Ovary (tissue), 9 donors: ENCODE data around the gene UBLCP1. TPM values are rescaled to one million over a fixed set of nuclear protein-coding genes. Genes with fewer than 3 reads are reported as not detected.
"Not testable (repeated sequence)": the region's sequence is repeated elsewhere in the genome, so short reads cannot be mapped to it uniquely, and the experiment has no call there.

Experiments
- DNase-seq, 5 donors: peaks; one replicate each; pipeline ENCODE4 v3.0.0-alpha.2; 2019 to 2020
- H3K27ac ChIP-seq, 2 donors: fragments of 200-600 bp; one replicate each; pipeline versions ENCODE4 v1.5.1 to v1.8.0; 2019 to 2022
- H3K27me3 ChIP-seq: fragments of 200-600 bp; one replicate; pipeline ENCODE4 v1.8.0; 2022
- H3K36me3 ChIP-seq: fragments of 200-600 bp; sonication (generic); one replicate; pipeline ENCODE4 v1.5.1; 2019
- H3K4me1 ChIP-seq: one replicate; pipeline ENCODE4 v1.8.1; 2013; ENCODE audit warnings: mild to moderate bottlenecking, moderate library complexity; ENCODE audit not compliant: insufficient read depth
- H3K4me3 ChIP-seq: fragments of 200-600 bp; sonication (generic); one replicate; pipeline ENCODE4 v1.5.1; 2017
- H3K9me3 ChIP-seq, 2 donors: fragments of 200-600 bp in 1 of 2; sonication (generic) in 1 of 2; one replicate each; pipeline versions ENCODE4 v1.5.1 to v1.8.1; 2013 to 2019; ENCODE audit warnings: mild to moderate bottlenecking in 1 of 2, moderate library complexity in 1 of 2
- EP300 ChIP-seq: sonication (generic); formaldehyde crosslinking; IDR thresholded peaks from one replicate; pipeline ENCODE4 v1.6.1; 2017; ENCODE audit warnings: antibody characterized with exemption
- POLR2A ChIP-seq: fragments of 450-650 bp; IDR thresholded peaks from one replicate; pipeline ENCODE4 v1.6.1; 2017; ENCODE audit warnings: antibody characterized with exemption, mild to moderate bottlenecking, moderate library complexity
- WGBS, 3 donors: extraction: QIAGEN DNeasy Blood & Tissue Kit in 1 of 3; methylation state at CpG; one replicate each; pipeline versions ENCODE4 v1.1.5 to v1.1.7; 2013 to 2017; 5-methylcytosine and 5-hydroxymethylcytosine counted together
- intact Hi-C, 4 donors: fragments of 100-400 bp; cut with DNase I; formaldehyde crosslinking; loops; one replicate each; pipeline versions ENCODE4 v1.11.0 to v1.15.1; 2022 to 2023
- polyA plus RNA-seq, 2 donors: library from polyadenylated mRNA; stranded (reverse); fragments of 200-250 nt in 1 of 2; fragments of 350-450 nt in 1 of 2; fragmentation: Illumina TruSeq in 1 of 2; extraction: RNeasy Lipid Tissue Mini Kit (QIAGEN cat#74804) in 1 of 2; gene quantifications; one replicate each; pipeline ENCODE4 v1.2.3, GENCODE V29; 2013 to 2014
- total RNA-seq, 7 donors: library from RNA; depleted of rRNA in 2 of 7; stranded (reverse); fragments of >200 nt in 2 of 7; fragmentation: NEBNext Ultra II Directional in 3 of 7; extraction: Animal tissue kit (Norgen Biotek cat#: 25700) in 3 of 7; gene quantifications; one replicate each; pipeline versions ENCODE4 v1.1.0 to v1.2.4, GENCODE V29; 2016 to 2023
- TF ChIP-seq, protein P1 (sequence below), 3 donors: fragments of 450-650 bp in 2 of 3; fragments of 200-600 bp in 1 of 3; IDR thresholded peaks; one replicate each; pipeline versions ENCODE4 v1.5.1 to v1.8.0; 2016 to 2022; ENCODE audit warnings: antibody characterized with exemption in 3 of 3, mild to moderate bottlenecking in 1 of 3
- donor health status: DM: no; HTN: no; CAD: no; lungs with moderate emphysema.
- donor health status: DM: no; HTN: no; CAD: no.
- donor health status: Bipolar disorder and iron deficiency.
- donor health status: DM: yes; HTN: yes; CAD: no.
- donor health status: DM: no; HTN: no; CAD: no.
- donor health status: DM: yes; HTN: yes; CAD: no.

UBLCP1 gene
- total and polyA plus RNA-seq, 9 donors: 15.0 to 32.3 (median 19.0) TPM

DNA sequence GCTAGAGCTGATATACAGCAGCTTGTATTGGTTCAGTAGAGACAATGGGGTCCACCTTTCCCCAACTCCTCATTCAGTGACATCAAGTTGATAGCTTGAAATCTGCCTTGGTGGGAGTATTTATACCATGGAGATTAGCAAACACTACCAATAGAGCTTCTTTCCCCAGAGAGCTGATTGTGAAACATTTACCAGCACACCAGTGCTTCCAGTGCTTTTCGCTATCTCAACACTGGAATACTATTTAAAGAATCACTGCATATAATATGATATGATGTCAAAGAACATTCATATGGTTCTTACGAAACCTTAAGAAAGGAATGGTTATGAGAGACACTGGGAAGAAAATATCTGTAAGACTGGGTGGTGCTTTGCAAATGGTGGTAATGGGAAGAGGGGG is 31.9 kb upstream of the UBLCP1 start:
- Histone ChIP-seq H3K4me1 (no peaks in the 10 kb centered on the region), H3K9me3 (no peaks in the 10 kb centered on the region), H3K4me3 (no peak overlapping the region), H3K36me3 (no peaks in the 10 kb centered on the region), H3K27me3 (no peaks in the 10 kb centered on the region), H3K27ac (no peak overlapping the region)
- DNase-seq: no peak
- TF ChIP-seq EP300 (no peak), POLR2A (no peak)
- TF ChIP-seq, protein P1, sequence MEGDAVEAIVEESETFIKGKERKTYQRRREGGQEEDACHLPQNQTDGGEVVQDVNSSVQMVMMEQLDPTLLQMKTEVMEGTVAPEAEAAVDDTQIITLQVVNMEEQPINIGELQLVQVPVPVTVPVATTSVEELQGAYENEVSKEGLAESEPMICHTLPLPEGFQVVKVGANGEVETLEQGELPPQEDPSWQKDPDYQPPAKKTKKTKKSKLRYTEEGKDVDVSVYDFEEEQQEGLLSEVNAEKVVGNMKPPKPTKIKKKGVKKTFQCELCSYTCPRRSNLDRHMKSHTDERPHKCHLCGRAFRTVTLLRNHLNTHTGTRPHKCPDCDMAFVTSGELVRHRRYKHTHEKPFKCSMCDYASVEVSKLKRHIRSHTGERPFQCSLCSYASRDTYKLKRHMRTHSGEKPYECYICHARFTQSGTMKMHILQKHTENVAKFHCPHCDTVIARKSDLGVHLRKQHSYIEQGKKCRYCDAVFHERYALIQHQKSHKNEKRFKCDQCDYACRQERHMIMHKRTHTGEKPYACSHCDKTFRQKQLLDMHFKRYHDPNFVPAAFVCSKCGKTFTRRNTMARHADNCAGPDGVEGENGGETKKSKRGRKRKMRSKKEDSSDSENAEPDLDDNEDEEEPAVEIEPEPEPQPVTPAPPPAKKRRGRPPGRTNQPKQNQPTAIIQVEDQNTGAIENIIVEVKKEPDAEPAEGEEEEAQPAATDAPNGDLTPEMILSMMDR (IDR thresholded peaks at IDR 0.05): no peak
- WGBS, 3 donors: 81 to 92% (median 88%) methylated on average over 2 of the region's 2 CpGs
- intact Hi-C loops: no loop called here

DNA sequence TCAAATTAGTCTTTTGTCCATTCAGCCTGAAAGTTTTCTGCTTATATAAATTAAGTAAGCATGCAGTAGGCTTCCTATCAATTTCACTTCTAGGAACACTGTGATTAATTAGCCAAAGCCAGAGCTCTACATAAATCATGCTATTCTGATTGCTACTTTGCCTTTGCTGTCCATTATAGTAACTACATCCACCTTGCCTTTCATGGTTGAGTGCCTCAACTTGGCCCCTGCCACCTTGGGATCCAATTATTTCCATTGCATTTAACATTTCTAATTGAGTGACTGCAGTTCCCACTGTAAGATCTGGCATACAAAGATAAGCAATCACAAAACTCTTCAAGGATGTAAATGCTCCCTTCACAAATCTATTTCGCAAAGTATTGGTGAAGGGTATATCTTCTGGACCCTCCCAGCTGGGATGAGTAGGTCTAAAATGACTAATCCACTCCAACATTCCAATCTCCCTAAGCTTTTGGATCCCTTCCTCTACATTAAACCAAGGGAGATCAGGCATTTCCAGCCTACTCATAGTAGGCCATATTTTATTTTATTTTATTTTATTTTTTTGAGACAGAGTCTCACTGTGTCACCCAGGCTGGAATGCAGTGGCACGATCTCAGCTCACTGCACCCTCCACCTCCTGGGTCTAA is 27.1 kb upstream of the UBLCP1 start:
- H3K36me3 ChIP-seq, H3K9me3 ChIP-seq, intact Hi-C loops, H3K27me3 ChIP-seq, H3K4me1 ChIP-seq, DNase-seq, H3K4me3 ChIP-seq, H3K27ac ChIP-seq: not testable (repeated sequence)
- 86 to 92% (median 91%) methylated on average over 2 of the region's 2 CpGs for WGBS, 3 donors

DNA sequence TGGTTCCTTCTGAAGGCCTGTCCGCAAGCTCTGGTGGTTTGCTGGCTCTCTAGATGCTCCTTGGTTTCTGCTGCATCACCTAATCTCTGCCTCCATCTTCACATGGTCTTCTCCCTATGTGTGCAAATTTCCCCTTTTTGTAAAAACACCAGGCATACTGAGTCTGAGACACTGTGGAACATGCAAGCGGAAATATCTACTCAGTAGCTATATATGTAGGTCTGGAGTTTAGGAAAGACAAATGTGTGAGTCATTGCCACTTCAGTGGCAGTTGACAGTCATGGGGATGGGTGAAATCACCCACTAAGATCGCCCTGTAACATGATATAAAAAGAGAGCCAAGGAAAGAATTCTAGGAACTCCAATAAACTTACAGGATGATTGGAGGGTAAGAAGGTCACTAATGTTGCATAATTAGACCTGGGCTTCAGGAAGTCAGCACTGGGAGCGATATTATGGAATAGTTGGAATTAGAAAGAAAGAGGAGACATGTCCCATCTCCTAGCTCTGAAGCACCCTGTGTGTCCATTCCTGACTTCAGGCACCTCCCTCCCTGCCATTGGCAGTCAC is 22.7 kb upstream of the UBLCP1 start:
- Histone ChIP-seq H3K27me3 (no peaks in the 10 kb centered on the region), H3K4me3 (no peak overlapping the region), H3K27ac (no peak overlapping the region), H3K36me3 (no peaks in the 10 kb centered on the region), H3K4me1 (no peaks in the 10 kb centered on the region), H3K9me3 (no peaks in the 10 kb centered on the region)
- no peak for DNase-seq
- 76 to 77% (median 76%) methylated on average over 4 of the region's 4 CpGs for WGBS, 3 donors
- no peak for TF ChIP-seq EP300
- intact Hi-C loops: no loop called here

DNA sequence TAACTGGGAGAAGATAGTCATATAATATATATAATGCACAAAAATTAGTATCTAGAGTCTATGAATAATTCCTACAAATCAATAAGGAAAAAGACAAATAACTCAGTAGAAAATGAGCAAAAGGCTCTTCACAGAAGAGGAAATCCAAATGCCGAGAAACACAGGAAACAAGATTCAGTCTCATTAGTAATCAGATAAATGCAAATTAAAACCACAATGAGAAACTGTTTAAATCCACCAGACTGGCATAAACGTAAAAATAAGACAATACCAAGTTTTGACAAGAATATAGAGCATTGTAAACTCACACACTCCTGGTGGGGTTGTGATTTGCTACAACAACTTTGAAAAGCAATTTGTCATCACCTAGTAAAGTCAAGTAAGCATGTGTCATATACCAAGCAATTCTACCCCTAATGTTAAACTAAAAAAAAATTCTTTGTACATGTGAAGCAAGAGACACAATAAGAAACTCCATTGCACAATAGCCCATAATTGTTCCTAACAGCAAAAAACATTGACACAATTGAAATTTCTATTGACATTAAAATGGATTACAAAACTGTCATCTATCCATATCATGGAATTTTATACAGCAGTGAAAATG is 21.0 kb upstream of the UBLCP1 start:
- no peaks in the 10 kb centered on the region for H3K4me1 ChIP-seq
- H3K9me3 ChIP-seq: no peaks in the 10 kb centered on the region
- TF ChIP-seq POLR2A (no peak), EP300 (no peak)
- TF ChIP-seq, protein P1 (IDR thresholded peaks at IDR 0.05): no peak
- no peaks in the 10 kb centered on the region for H3K27me3 ChIP-seq
- no peak overlapping the region for H3K4me3 ChIP-seq
- DNase-seq: no peak
- H3K27ac ChIP-seq: no peak overlapping the region
- 57 to 68% (median 58%) methylated on average over 2 of the region's 2 CpGs for WGBS, 3 donors
- H3K36me3 ChIP-seq: no peaks in the 10 kb centered on the region
- intact Hi-C loops: no loop called here

GRCh38 chr5:159242656-159243055 is 20.4 kb upstream of the UBLCP1 start:
- 60 to 63% (median 62%) methylated on average over 4 of the region's 4 CpGs for WGBS, 3 donors
- intact Hi-C loops: no loop called here

More at GRCh38 chr5:159242656-159243055, 20.4 kb upstream of the UBLCP1 start:
- Histone ChIP-seq H3K36me3 (no peaks in the 10 kb centered on the region), H3K4me3 (no peak overlapping the region), H3K9me3 (no peaks in the 10 kb centered on the region), H3K4me1 (no peaks in the 10 kb centered on the region), H3K27me3 (no peaks in the 10 kb centered on the region), H3K27ac (no peak overlapping the region)
- DNase-seq: no peak
- TF ChIP-seq, protein P1 (IDR thresholded peaks at IDR 0.05): no peak
- TF ChIP-seq EP300 (no peak), POLR2A (no peak)
